Hematopoietic multipotent progenitor cell (in vitro differentiated cells): ENCODE results near the gene RMDN3. TPM values are rescaled to one million over a fixed set of nuclear protein-coding genes. Genes with fewer than 3 reads are reported as not detected.

Source experiments
- DNase-seq, 3 donors: peaks; one replicate each; pipeline ENCODE4 v3.0.0-alpha.2; 2011 to 2015; ENCODE audit warnings: low read depth in 2 of 3, low spot score in 2 of 3
- total RNA-seq: library from RNA; depleted of rRNA; stranded (reverse); fragments of >200 nt; gene quantifications from one replicate; pipeline ENCODE4 v1.2.3, GENCODE V29; 2012

Gene RMDN3
- total RNA-seq, 1 donor, result 18.9 TPM

GRCh38 chr15:40773902-40774301, 18.8 kb upstream of the RMDN3 start:
- DNase-seq, result no peak

GRCh38 chr15:40773496-40773895, 18.4 kb upstream of the RMDN3 start:
- DNase-seq, result no peak

GRCh38 chr15:40772014-40772413, 17.0 kb upstream of the RMDN3 start:
- no peak for DNase-seq

GRCh38 chr15:40771242-40771641, 16.2 kb upstream of the RMDN3 start:
- DNase-seq, result no peak

- DNase-seq, result peak in 1 of 3 donors; percentile 37
These were observed 15.2 kb upstream of the RMDN3 start for GRCh38 chr15:40770147-40770721.

GRCh38 chr15:40769274-40770146, 14.5 kb upstream of the RMDN3 start, which contains the start of gene C15orf62:
TSS of gene C15orf62 (plus strand) at chr15:40769980. CDS start at chr15:40770496, 516 bp downstream.
- DNase-seq, result peak in 2 of 3 donors; percentile 91 to 92

GRCh38 chr15:40768521-40769273, 13.6 kb upstream of the RMDN3 start:
- peak in 2 of 3 donors; percentile 49 to 64 for DNase-seq

- DNase-seq, result no peak
These were observed 12.9 kb upstream of the RMDN3 start for GRCh38 chr15:40767838-40768500.

GRCh38 chr15:40766906-40767837, 12.1 kb upstream of the RMDN3 start:
- DNase-seq, result no peak

- DNase-seq, result no peak
These were observed 11.3 kb upstream of the RMDN3 start for GRCh38 chr15:40766194-40766815.

- no peak for DNase-seq
These were observed 9.6 kb upstream of the RMDN3 start for GRCh38 chr15:40764629-40765103.

GRCh38 chr15:40763801-40764628, 9.0 kb upstream of the RMDN3 start, which contains the start of gene GCHFR:
TSS of gene GCHFR (plus strand) at chr15:40764068. CDS start at chr15:40764181, 113 bp downstream.
- DNase-seq, result peak in 2 of 3 donors; percentile 62 to 70

- peak in 1 of 3 donors; percentile 55 for DNase-seq
These were observed 8.1 kb upstream of the RMDN3 start for GRCh38 chr15:40762919-40763800.

- no peak for DNase-seq
These were observed 4.9 kb upstream of the RMDN3 start for GRCh38 chr15:40759961-40760360.

GRCh38 chr15:40756938-40757337, 1.9 kb upstream of the RMDN3 start:
- peak in 1 of 3 donors; percentile 31 for DNase-seq

GRCh38 chr15:40755812-40756208, 756 bp upstream of the RMDN3 start:
- DNase-seq, result no peak

- DNase-seq, result no peak
These were observed 526 bp downstream of the RMDN3 start for GRCh38 chr15:40754574-40754882.
